ENCODE measurements around the gene TLE4.
A peak's percentile ranks its signal among the peaks of the same experiment; 100 is the strongest.
"Not testable (repeated sequence)": the region's sequence is repeated elsewhere in the genome, so short reads cannot be mapped to it uniquely, and the experiment has no call there.

Gene TLE4

DNA sequence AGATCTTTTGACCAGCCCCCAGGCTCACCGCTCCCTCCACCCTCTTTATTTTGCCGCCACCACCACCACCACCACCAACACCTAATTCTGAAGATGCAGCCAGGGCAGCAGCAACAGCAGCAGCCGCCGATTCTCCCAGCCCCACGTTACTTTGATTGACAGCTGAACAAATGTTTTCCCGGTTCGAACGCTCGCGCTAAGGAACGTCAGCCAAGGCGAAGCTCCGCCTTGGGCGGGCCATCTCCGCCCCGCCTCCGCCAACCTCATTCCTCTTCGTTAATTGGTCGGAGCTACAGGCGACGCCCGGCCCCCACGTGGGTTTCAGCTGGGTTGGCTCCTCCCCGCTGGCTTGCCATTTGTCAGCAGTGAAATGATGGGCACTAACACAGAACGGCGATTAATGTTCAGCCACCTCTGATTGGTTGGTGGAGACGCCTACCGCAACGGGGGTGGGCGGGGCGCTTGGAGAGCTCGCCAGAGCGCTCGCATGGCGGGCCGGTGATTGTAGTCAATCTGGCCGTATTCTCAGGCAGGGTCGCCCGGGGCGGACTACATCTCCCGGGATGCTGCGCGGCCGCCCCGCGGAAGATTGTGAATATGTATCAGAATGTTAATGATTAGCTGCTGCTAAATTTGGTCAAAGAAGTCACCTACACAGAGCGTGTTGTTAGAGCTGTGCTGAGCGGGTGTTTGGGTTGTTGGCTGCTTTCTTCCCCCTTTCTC is at the start of gene TLE4:
TLE4 (plus strand) TSS at position 657 of the 723 bp plus-strand sequence. CDS start 826 bp downstream, outside the sequence.
- peak; percentile 99 for DNase-seq

DNA sequence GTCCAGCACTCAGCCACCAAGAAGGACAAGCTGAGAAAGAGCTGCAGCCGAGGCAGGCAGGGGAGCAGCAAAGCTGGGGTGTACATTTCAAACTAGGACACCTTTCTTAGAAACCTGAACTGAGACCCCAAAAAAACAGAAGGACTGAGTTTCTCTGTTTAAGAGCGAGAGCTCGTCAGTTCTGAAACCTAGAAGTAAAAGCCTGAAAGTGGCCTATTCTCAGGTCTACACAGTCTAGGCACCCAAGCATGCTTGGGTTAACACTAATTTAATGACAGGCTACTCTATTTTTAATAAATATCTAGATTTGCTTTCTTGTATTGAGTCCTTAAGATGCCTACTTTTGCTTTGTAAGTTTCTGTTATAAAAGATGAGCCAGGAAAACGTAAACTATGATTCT is 49.0 kb upstream of the TLE4 start:
- no peak for DNase-seq

DNA sequence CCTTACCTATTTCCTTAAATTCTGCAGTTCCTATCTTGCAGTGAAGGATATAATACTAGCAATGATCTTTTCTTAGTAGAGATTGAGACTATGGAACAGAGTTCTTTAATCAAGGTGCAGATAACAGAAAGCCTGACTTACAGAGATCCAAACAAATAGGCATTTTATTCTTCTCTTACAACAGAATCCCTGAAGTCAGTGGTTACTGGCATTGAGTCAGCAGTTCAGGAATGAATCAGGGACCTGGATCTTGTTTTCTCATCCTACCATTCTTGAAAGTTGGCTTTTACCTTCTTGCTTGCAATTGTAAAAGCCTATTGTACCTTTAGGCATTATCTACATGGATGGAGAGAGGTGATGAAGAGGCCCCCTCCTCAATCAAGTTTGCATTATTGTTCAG is 47.5 kb upstream of the TLE4 start:
- no peak for DNase-seq

- DNase-seq = no peak
Observed at GRCh38 chr9:79526149-79526672, 45.6 kb upstream of the TLE4 start.

DNA sequence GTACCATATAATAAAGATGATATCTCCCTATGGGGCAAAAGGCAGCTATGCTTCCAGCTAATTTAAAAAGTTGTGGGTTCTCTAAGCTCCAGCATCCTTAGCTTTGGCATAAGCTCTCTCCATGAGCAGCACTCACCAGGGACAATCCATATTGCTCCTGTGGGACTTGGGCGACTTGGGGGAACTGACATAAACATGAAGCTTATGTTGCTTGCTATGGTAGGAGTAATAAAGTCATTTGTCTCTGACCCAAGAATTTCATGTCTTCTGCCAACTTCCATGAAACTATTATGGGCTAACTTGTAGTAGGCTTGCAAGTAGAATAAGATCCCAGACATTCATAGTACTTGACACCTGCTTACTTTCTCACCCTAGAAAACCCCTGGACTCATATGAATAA is 36.2 kb upstream of the TLE4 start:
- DNase-seq = no peak

- DNase-seq = no peak
Observed at GRCh38 chr9:79537838-79538237, 33.9 kb upstream of the TLE4 start.

DNA sequence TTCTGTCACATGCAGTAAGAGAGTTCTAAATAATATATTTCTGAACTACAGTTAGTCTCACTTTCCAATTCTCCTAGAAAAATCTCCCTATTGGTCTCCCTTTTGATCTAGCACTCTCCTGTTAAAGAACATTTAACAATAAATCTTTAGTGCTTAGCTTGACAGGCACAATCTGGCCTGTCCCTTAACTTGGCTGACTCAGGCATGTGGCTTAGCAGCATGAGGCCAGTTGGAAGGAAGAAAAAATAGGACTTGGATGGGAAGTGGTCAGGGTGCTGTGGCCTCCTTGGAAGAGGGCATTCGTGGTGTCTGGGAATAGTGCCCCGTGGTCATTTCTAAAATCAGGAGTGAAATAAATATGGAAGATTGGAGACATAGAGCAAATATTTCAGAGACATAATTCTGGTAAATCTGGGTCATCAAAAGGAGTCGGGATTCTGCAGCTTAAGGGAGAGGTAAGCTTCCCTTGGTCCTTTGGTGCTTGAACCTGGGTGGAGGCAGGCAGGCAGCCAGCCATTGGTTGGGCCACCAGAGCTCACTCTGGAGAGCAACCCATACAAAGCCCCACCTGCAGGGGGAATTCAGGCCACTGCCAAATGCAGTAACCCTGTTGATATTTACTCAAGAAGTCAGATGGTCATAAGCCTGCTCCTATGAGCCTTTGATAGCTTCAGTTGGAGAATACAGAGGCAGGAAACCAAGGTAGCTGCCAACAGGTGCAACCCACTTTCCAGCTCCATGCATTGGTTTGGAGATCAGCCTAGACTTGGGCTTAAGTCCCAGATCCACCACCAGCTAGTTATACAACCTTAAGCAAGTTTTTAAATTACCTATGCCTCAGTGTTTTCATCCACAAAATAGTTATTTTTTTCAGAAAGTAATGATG is 28.8 kb upstream of the TLE4 start:
- DNase-seq = no peak

- DNase-seq = not testable (repeated sequence)
Observed at GRCh38 chr9:79544375-79544774, 27.4 kb upstream of the TLE4 start.

- DNase-seq = no peak
Observed at GRCh38 chr9:79551586-79551985, 20.2 kb upstream of the TLE4 start.

- no peak for DNase-seq
Observed at GRCh38 chr9:79551994-79552393, 19.8 kb upstream of the TLE4 start.

- no peak for DNase-seq
Observed at GRCh38 chr9:79555474-79556089, 16.2 kb upstream of the TLE4 start.

GRCh38 chr9:79559495-79560181 is 12.1 kb upstream of the TLE4 start:
- DNase-seq = no peak

DNA sequence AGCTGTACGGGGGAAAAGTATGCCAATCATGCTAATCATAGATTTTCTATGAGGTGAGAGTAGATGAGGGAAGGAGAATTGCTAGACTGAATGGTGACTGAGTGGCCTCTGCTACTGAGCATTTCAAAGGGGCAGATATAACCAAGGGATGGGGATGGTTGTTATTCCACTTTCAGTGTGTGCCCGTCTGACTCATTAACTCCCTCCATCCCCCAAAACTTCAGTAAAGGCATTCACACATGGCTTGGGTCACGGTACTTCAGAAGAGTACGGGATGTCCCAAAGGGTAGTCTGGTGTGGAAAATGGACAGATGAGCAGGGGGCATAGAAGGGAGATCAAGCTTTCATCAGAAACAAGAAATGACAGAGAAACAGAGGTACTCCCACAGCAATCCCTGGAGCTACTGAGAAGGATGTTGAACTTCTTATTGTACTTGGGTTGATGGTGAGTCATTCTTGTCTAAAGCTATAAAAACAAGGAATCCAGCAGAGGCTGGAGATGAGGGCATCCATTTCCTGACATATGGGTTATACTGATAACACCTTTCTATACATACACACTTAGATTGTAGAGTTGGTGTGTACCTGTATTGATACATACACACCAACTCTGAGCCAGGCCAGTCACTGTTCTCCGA is 8.9 kb upstream of the TLE4 start:
- DNase-seq = no peak

DNA sequence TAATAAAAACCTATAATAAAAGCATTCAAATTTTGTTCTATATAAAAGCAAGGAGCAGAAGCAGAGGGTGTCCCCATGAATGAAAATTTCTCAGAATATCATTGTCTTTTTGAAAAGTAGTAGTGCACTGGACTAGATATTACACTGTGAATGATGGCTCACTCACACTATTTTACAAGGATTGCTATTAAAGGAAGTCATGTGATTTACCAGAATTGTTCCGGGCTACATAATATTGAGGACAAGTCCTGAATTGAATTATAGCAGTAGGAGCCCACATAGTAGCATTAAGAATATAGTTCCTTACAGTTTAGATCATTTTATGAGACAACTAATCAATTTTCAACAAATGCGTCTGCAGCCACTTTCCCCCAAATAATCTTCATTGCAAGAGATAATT is 7.7 kb upstream of the TLE4 start:
- no peak for DNase-seq

DNA sequence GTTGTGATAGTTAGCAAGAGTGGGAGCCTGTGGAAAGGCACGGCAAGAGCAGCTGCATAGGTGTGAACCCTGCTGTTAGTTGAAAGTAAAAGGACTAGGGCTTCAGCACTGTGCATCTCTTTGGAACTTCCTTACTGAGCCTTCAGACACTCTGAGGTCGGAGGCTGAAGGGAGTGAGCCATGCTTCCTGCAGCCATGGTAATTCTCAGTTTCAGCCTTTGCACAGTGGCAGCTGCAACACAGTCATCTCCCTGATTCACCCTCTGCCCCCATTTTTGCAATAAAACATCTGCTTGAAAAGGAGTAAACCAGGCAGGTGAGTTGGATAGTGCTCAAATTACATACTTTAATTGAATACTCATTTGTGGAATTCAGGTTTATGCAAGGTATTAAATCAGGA is 6.5 kb upstream of the TLE4 start:
- DNase-seq = no peak

GRCh38 chr9:79567671-79568098 is 4.1 kb upstream of the TLE4 start:
- no peak for DNase-seq

- DNase-seq = no peak
Observed at GRCh38 chr9:79568337-79569101, 3.2 kb upstream of the TLE4 start.

DNA sequence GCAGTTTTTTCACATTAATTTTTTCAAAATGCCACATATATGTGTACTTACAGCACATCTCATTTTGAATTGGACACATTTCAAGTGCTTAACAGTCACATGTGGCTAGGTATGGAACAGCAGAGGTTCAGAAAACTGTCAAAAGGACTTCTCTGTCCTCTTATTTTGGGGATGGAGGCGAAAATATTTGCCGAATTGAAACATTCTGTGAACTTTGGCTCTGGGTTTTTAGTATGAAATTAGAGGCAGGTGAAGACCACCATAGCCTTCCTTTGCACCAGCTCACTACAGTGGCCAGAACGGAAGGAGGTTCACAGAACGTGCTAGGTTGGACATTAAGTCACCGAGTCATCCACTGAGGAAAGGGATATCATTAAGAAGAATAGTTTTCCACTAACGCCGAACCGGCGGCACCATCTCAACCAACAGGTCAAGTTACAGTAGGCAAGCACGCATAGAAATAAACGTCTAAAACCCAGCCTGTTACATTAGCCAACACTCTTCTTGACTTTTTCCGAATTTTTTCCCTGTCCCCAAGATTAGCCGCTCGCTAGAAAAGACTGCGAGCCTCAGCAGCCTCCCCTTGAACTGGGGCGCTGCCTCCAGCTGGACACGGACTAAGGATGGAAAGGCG is 1.8 kb upstream of the TLE4 start:
- DNase-seq = no peak

DNA sequence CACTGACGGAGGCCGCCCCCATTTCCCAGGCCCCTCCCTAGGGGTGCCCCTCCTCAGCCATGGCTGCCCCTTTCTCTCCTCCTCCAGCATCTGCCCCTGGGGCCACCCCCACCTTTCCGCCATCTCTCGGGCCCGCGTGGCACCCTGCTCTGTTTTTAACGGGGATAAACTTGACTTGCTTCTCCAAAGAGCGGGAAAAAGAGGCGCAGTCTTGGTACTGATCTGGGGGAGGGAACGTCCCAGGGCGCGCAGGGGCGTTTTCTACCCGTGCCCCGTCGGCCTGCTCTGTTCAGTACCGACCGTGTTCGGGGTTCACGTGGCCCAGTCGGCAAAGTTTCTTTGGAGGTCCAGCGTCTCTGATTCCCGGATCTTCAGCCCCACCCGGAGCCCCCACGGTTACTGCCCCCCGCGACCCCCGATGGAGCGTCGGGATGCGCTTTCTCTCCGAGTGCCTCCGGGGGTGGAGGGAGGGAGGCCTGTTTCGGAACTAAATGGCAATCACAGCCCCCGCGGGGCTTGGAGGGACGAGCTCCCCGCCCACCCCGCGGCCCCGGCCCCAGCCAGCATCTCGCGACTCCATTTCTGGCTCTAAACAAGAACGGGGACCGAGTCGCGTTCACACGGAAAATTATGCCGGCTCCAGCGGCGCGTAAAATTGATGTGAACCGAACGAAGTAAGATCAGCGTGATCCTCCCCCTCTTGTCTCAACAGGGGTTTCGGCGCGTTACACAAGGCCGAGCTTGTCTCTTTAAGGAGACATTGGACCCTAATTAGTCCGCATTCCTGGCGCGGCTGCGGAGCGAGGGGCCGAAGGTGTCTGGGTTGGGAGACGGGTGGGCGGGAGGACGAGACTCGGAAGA is 1.1 kb upstream of the TLE4 start:
- DNase-seq = no peak

DNA sequence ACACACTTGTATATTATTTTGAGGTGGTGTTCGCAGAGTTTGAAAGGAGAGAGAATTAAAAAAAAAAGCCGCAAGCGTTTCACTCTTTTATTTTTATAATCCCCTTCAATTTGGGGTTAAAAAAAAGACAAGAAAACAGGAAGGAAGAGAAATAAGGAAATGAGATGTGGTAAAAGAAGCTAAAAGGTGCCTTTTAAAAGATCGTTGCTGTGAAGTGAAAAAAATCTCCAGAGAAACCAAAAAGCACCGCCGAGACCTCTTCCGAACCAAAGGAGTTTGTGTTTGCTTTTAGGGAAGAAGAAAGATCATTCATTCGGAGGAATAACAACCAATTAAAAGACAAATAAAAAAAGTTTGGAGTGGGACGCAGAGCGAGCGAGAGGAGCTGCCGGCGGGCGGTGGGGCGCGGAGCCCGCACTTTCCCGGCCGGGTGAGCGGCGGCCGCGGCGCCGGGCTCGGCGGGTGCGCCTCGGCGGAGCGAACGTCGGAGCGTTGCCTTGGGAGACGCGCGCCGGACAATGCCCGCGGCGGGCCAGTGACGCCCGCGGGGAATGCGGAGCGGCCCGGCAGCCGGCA is 355 bp downstream of the TLE4 start:
- no peak for DNase-seq
